ENCODE measurements around the gene DYNC2I2. TPM values are rescaled to one million over a fixed set of nuclear protein-coding genes. Genes with fewer than 3 reads are reported as not detected.

The DYNC2I2 gene
- total and polyA plus RNA-seq, 2 experiments from 2014 or later, result 58.8 to 93.1 TPM

GRCh38 chr9:128632486-128632885, 24.2 kb downstream of the DYNC2I2 start:
- in situ Hi-C loops (cut with MboI), result no loop called here
- no peaks in the 10 kb centered on the region for H3K9me2 ChIP-seq (ENCODE audit: insufficient read depth)

GRCh38 chr9:128632066-128632465, 24.6 kb downstream of the DYNC2I2 start:
- TF ChIP-seq EZH2phosphoT487 (IDR thresholded peaks at IDR 0.05; ENCODE audit: insufficient read depth, low read depth) (no peak), EZH2 (IDR thresholded peaks at IDR 0.05; ENCODE audit: insufficient read depth, poor library complexity, severe bottlenecking) (no peak)
- H4K20me1 ChIP-seq (ENCODE audit: insufficient read depth), result no peaks in the 10 kb centered on the region
- H3K27ac ChIP-seq, result no peak overlapping the region
- H3K4me2 ChIP-seq (ENCODE audit: unreplicated experiment), result no peak overlapping the region
- DNase-seq, result no peak
- H3K4me1 ChIP-seq (ENCODE audit: insufficient read depth), result peaks cover 10% of the 10 kb centered on the region
- H3K9me2 ChIP-seq (ENCODE audit: insufficient read depth), result no peaks in the 10 kb centered on the region
- in situ Hi-C loops (cut with MboI), result no loop called here
- no peaks in the 10 kb centered on the region for H3K9me3 ChIP-seq (ENCODE audit: low read depth)
- no peak overlapping the region for H3K9ac ChIP-seq
- no peak overlapping the region for H3K4me3 ChIP-seq
- H3K27me3 ChIP-seq (replicated peaks; ENCODE audit: insufficient read depth), result no peaks in the 10 kb centered on the region
- H2AFZ ChIP-seq, result no peak overlapping the region
- peaks cover 37% of the 10 kb centered on the region; the same call in 1 of the 2 replicates for H3K36me3 ChIP-seq (ENCODE audit: low read depth)
- 84 to 85% methylated on average over 10 of the region's 10 CpGs for WGBS, 2 experiments (ENCODE audit: low coverage in 1 of 2, low lambda C conversion rate in 2 of 2, missing lambda C conversion rate in 2 of 2)
- no peaks in the 10 kb centered on the region for H3K79me2 ChIP-seq (ENCODE audit: insufficient read depth)
- H3F3A ChIP-seq (ENCODE audit: insufficient read depth), result peaks cover 32% of the 10 kb centered on the region

More at GRCh38 chr9:128632486-128632885, 24.2 kb downstream of the DYNC2I2 start:
- Histone ChIP-seq H3F3A (ENCODE audit: insufficient read depth) (peaks cover 29% of the 10 kb centered on the region), H3K27me3 (replicated peaks; ENCODE audit: insufficient read depth) (no peaks in the 10 kb centered on the region), H3K9ac (no peak overlapping the region), H2AFZ (no peak overlapping the region), H3K4me3 (no peak overlapping the region), H4K20me1 (ENCODE audit: insufficient read depth) (no peaks in the 10 kb centered on the region), H3K9me3 (ENCODE audit: low read depth) (no peaks in the 10 kb centered on the region), H3K36me3 (ENCODE audit: low read depth) (peaks cover 33% of the 10 kb centered on the region; the same call in 1 of the 2 replicates), H3K4me1 (ENCODE audit: insufficient read depth) (peaks cover 10% of the 10 kb centered on the region), H3K4me2 (ENCODE audit: unreplicated experiment) (no peak overlapping the region), H3K79me2 (ENCODE audit: insufficient read depth) (no peaks in the 10 kb centered on the region), H3K27ac (no peak overlapping the region)
- DNase-seq, result no peak
- TF ChIP-seq EZH2phosphoT487 (IDR thresholded peaks at IDR 0.05; ENCODE audit: insufficient read depth, low read depth), result no peak
- TF ChIP-seq EZH2 (IDR thresholded peaks at IDR 0.05; ENCODE audit: insufficient read depth, poor library complexity, severe bottlenecking), result no peak
- 83 to 86% methylated on average over 13 to 14 of the region's 14 CpGs for WGBS, 2 experiments (ENCODE audit: low coverage in 1 of 2, low lambda C conversion rate in 2 of 2, missing lambda C conversion rate in 2 of 2)

- Histone ChIP-seq H4K20me1 (ENCODE audit: insufficient read depth) (no peaks in the 10 kb centered on the region), H3K4me1 (ENCODE audit: insufficient read depth) (peaks cover 10% of the 10 kb centered on the region), H3K4me2 (ENCODE audit: unreplicated experiment) (no peak overlapping the region)
Observed at GRCh38 chr9:128631636-128632035, 25.0 kb downstream of the DYNC2I2 start.

GRCh38 chr9:128629852-128630545, 26.6 kb downstream of the DYNC2I2 start:
- H3K4me2 ChIP-seq (ENCODE audit: unreplicated experiment), result no peak overlapping the region
- H3K4me3 ChIP-seq, result no peak overlapping the region
- no peaks in the 10 kb centered on the region for H4K20me1 ChIP-seq (ENCODE audit: insufficient read depth)
- no peaks in the 10 kb centered on the region for H3K27me3 ChIP-seq (replicated peaks; ENCODE audit: insufficient read depth)
- no peaks in the 10 kb centered on the region for H3K4me1 ChIP-seq (ENCODE audit: insufficient read depth)
- no peaks in the 10 kb centered on the region for H3K9me2 ChIP-seq (ENCODE audit: insufficient read depth)
- DNase-seq, result no peak
- WGBS, 2 experiments (ENCODE audit: low coverage in 1 of 2, low lambda C conversion rate in 2 of 2, missing lambda C conversion rate in 2 of 2), result 71 to 72% methylated on average over 9 of the region's 9 CpGs
- no peaks in the 10 kb centered on the region for H3K79me2 ChIP-seq (ENCODE audit: insufficient read depth)
- H2AFZ ChIP-seq, result no peak overlapping the region
- H3K36me3 ChIP-seq (ENCODE audit: low read depth), result peaks cover 56% of the 10 kb centered on the region; the same call in 1 of the 2 replicates
- H3F3A ChIP-seq (ENCODE audit: insufficient read depth), result peaks cover 42% of the 10 kb centered on the region
- in situ Hi-C loops (cut with MboI), result no loop called here
- TF ChIP-seq EZH2 (IDR thresholded peaks at IDR 0.05; ENCODE audit: insufficient read depth, poor library complexity, severe bottlenecking) (no peak), EZH2phosphoT487 (IDR thresholded peaks at IDR 0.05; ENCODE audit: insufficient read depth, low read depth) (no peak)
- no peaks in the 10 kb centered on the region for H3K9me3 ChIP-seq (ENCODE audit: low read depth)
- 0 out of 2 replicates have a peak overlapping the region, but pooled peaks have one; percentile 12 for H3K27ac ChIP-seq
- no peak overlapping the region for H3K9ac ChIP-seq

More at GRCh38 chr9:128631636-128632035, 25.0 kb downstream of the DYNC2I2 start:
- no peak for DNase-seq
- in situ Hi-C loops (cut with MboI), result no loop called here
- no peak for TF ChIP-seq EZH2 (IDR thresholded peaks at IDR 0.05; ENCODE audit: insufficient read depth, poor library complexity, severe bottlenecking)
- TF ChIP-seq EZH2phosphoT487 (IDR thresholded peaks at IDR 0.05; ENCODE audit: insufficient read depth, low read depth), result no peak
- peaks cover 37% of the 10 kb centered on the region for H3F3A ChIP-seq (ENCODE audit: insufficient read depth)
- H3K27ac ChIP-seq, result no peak overlapping the region
- H3K4me3 ChIP-seq, result no peak overlapping the region
- no peak overlapping the region for H2AFZ ChIP-seq
- H3K9me2 ChIP-seq (ENCODE audit: insufficient read depth), result no peaks in the 10 kb centered on the region
- 89 to 95% methylated on average over 9 of the region's 9 CpGs for WGBS, 2 experiments (ENCODE audit: low coverage in 1 of 2, low lambda C conversion rate in 2 of 2, missing lambda C conversion rate in 2 of 2)
- H3K27me3 ChIP-seq (replicated peaks; ENCODE audit: insufficient read depth), result no peaks in the 10 kb centered on the region
- peaks cover 41% of the 10 kb centered on the region; the same call in 1 of the 2 replicates for H3K36me3 ChIP-seq (ENCODE audit: low read depth)
- H3K9ac ChIP-seq, result no peak overlapping the region
- H3K9me3 ChIP-seq (ENCODE audit: low read depth), result no peaks in the 10 kb centered on the region
- H3K79me2 ChIP-seq (ENCODE audit: insufficient read depth), result no peaks in the 10 kb centered on the region
